HEK293 (cell line): ENCODE results near the gene MRGPRG.

Experiments used
- REPIN1 ChIP-seq: fragments of 450-650 bp; formaldehyde crosslinking; IDR thresholded peaks from 2 replicates; pipeline ENCODE4 v1.5.1; 2017; ENCODE audit warnings: missing biosample characterization, missing genetic modification characterization, low read depth
- ZBTB17 ChIP-seq: fragments of 450-650 bp; formaldehyde crosslinking; IDR thresholded peaks from 2 replicates; pipeline ENCODE4 v1.5.1; 2016; ENCODE audit warnings: missing biosample characterization, missing genetic modification characterization
- ZNF148 ChIP-seq: fragments of 450-650 bp; formaldehyde crosslinking; IDR thresholded peaks from 2 replicates; pipeline ENCODE4 v1.5.0; 2017; ENCODE audit warnings: missing biosample characterization, missing genetic modification characterization, borderline replicate concordance
- ZNF354C ChIP-seq: fragments of 450-650 bp; formaldehyde crosslinking; IDR thresholded peaks from 2 replicates; pipeline ENCODE4 v1.5.1; 2016; ENCODE audit warnings: missing biosample characterization, missing genetic modification characterization, low read depth, borderline replicate concordance

- TF ChIP-seq REPIN1 (tag by site-specific recombination) (no peak), ZNF148 (tag by site-specific recombination) (no peak), ZNF354C (no peak), ZBTB17 (no peak)
These were observed 11.3 kb upstream of the MRGPRG start for GRCh38 chr11:3229673-3230630.
